ENCODE data around the gene SEC63.
"Not testable (repeated sequence)": the region's sequence is repeated elsewhere in the genome, so short reads cannot be mapped to it uniquely, and the experiment has no call there.

SEC63 gene

DNA sequence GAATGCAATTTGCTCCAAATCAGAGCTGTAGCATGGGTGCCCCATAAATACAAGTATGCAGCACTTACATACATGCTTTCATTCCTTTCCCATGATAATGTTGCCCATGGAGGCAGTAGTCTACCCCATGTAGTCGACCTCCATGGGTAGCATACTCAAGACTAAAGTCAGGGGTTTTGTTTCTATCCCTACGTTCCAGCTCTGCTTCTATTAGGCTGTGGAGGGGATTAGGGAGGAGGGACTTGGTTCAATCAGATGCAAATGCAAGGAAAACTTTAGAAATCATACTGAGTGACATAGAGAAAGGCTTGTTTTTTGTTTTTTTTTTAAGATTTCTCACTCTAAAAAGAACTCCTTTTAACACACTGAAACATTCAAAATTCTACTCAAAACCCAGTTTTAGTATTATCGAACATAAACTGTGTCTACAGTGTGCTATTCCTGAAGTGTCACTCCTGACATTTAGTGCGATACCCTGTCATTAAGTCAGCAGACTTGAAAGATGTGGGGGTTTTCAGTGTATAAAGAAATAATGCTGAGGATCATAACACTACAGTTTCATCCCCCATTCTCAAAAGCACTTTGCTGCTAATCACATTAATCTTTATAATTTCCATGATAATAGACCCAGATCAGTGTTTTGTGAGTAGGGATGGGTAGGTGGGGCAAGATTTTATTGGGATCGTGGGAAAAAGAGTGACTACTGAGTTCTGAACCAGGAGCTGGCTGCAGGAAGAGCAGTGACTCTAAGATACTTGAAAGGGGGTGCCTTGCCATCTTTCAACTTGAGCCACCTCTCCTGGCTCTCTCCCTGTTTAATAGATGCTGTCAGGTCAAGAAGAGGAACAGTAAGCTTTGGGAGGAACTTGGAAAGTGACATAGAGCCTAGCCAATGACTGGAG lies 93.5 kb downstream of the SEC63 start:
- no peak for DNase-seq (ENCODE audit: low read depth in 2 of 2, low spot score in 1 of 2)

DNA sequence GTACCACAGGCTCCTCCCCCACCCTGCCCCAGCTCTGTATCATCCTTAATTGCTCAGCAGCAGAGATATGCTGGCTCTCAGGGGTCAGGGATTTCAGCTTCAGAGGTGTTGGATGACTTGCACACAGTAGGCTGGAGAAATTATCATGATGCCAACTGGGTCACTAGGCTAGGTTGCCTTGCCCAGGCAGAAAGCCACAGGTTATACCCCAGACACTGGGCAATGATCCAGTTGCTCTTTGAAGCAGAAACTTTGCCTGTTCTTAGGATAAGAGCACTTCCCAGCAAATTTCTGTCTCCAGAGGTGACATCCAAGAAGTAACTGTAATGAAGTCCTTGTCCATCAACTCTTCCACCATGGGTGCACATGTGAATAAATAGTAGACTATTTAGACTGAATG lies 95.6 kb downstream of the SEC63 start:
- DNase-seq (ENCODE audit: low read depth in 2 of 2, low spot score in 1 of 2), result no peak

DNA sequence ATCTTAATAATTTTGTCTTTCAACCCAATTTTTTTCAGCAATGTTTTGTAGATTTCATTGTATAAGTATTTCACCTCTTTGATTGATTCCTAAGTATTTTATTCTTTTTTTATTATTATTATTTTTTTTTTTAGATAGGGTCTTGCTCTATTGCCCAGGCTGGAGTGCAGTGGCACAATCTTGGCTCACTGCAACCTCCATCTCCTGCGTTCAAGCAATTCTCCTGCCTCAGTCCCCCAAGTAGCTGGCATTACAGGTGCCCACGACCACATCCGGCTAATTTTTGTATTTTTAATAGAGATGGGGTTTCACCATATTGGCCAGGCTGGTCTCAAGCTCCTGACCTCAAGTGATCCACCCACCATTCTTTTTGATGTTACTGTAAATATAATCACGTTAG lies 97.0 kb downstream of the SEC63 start:
- not testable (repeated sequence) for DNase-seq (ENCODE audit: low read depth in 2 of 2, low spot score in 1 of 2)

DNA sequence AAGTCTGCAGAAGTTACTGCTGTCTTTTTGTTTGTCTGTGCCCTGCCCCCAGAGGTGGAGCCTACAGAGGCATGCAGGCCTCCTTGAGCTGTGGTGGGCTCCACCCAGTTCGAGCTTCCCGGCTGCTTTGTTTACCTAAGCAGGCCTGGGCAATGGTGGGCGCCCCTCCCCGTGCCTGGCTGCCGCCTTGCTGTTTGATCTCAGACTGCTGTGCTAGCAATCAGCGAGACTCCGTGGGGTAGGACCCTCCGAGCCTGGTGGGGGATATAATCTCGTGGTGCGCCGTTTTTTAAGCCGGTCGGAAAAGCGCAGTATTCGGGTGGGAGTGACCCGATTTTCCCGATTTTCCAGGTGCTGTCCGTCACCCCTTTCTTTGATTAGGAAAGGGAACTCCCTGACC lies 97.9 kb downstream of the SEC63 start:
- DNase-seq (ENCODE audit: low read depth in 2 of 2, low spot score in 1 of 2), result not testable (repeated sequence)

DNA sequence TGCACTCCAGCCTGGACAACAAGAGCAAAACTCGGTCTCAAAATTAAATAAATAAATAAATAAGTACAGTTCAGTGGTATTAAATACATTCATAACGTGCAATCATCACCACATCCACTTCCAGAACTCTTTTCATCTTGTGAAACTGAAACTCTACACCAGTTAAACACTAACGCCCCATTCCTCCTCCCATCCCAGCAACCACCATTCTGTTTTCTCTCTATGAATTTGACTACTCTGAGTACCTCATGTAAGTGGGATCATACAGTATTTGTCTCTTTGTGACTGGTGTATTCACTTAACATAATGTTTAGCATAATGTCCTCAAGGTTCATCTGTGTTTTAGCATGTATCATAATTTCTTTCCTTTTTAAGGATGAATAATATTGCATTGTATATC lies 104.8 kb downstream of the SEC63 start:
- DNase-seq (ENCODE audit: low read depth in 2 of 2, low spot score in 1 of 2), result no peak

DNA sequence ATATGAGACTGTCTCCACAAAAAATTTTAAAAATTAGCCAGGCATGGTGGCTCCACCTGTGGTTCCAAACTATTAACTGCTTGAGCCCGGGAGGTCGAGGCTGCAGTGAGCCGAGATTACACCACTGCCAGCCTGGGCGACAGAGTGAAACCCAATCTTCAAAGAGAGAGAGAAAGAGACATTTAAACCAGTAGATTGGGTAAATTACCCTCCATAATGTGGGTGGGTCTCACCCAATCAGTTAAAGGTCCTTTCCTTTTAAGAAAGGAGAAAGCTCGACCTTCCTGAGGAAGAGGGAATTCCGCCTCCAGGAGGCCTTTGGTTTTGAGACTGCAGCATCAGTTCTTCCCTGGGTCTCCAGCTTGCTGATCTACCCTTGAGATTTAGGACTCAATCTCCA lies 108.7 kb downstream of the SEC63 start:
- DNase-seq (ENCODE audit: low read depth in 2 of 2, low spot score in 1 of 2), result no peak

DNA sequence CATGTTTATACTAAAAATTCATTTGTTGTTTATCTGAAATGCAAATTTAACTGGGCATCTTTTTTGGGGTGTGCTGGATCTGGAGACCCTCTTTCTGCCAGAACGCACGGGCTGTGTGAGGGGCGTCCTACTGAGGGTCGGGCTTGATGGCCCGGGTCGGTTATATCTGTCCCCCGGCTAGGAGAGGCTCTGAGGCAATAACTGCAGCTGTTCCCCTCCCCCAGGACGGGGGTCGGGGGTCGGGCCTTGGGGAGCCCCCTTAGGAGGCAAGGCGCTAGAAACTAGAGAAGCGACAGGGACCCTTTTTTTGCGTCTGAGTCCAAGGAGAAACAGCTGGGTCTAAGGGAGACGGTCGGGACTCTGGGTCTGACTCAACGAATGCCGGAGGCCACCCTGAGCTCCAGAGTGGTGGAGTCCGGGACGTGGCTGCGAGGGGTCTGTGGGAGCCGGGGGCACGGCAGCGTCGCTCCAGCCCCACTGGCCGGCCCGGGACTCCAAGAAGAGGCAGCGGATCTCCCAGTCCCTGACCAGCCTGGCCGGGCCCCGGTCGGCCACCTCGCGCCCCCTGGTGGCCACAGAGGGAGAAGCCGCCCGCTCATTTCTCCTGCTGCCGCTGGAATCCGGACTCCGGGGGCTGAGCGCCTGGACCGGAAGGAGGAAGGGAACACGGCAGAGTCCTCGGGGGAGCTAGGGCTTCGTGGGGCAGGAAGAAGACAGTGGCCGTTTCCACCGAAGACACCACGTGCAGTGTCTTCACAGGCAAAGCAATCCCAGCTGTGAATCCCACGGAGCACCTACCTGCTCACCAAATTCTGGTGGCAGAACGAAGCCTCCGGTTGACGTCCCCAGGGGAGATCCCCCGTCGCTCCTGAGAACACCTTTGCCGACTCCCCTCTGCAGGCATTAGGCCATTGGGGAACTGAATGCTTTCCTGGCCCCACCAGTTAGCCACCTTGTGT lies 109.9 kb downstream of the SEC63 start:
- peak; percentile 59 to 65 for DNase-seq (ENCODE audit: low read depth in 2 of 2, low spot score in 1 of 2)

DNA sequence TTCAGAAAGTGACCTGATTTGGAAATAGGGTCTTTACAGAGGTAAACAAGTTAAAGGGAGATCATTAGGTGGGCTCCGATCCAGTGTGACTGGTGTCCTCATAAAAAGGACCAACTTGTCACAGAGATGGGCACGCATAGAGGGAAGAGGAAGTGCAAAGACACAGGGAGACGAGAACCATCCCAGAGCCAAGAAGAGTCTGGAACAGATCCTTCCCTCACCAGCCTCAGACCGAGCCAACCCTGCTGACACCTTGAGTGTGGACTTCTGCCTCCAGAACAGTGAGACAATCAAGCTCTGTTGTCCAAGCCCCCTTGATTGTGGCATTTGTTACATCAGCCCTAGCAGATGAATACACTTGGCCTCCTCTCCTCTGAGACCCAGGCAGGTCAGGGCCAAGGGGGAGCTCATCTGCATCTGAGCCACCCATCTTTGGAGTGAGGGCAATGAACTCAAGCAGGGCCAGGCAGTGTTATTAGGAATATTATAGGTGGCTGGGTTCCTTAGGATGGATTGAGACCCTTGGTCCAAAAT lies 111.7 kb downstream of the SEC63 start:
- DNase-seq (ENCODE audit: low read depth in 2 of 2, low spot score in 1 of 2), result no peak

DNA sequence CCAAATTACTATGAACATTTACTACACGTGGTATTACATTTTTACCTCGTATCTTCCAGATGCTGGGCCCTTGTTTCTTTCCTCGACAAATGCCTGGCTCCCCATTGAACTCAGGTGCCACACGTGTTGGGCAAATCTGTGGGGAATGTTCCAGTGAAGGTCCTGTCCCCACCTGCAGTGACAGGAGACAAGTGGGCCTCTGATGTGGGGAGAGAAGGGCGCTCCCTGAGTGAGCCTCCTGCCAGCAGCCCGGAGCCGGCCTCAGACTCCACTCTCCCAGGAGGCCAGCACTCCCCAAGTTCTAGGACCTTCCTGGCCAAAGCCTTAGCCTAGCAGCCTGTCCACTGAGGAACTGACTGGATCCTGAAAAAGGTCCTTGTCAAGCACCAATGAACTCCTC lies 112.2 kb downstream of the SEC63 start:
- no peak for DNase-seq (ENCODE audit: low read depth in 2 of 2, low spot score in 1 of 2)

DNA sequence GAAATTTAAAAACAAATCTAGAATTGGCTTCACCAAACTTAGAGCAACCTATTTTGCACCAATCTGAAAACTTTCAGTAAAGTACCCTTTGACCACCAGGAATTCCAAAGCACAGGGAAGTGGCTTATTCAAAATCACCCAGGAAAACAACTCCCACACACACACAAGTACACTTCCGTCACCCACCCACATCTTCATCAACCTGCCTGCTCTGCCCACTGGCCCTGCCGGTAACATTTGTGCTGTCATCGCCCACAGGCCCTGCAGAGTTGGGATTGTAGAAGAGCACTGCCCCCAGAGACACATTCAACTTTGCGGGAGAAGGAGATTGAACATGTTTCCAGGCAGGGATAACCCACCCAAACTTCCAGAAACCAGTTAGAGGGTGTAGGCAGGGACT lies 114.6 kb downstream of the SEC63 start:
- no peak for DNase-seq (ENCODE audit: low read depth in 2 of 2, low spot score in 1 of 2)

DNA sequence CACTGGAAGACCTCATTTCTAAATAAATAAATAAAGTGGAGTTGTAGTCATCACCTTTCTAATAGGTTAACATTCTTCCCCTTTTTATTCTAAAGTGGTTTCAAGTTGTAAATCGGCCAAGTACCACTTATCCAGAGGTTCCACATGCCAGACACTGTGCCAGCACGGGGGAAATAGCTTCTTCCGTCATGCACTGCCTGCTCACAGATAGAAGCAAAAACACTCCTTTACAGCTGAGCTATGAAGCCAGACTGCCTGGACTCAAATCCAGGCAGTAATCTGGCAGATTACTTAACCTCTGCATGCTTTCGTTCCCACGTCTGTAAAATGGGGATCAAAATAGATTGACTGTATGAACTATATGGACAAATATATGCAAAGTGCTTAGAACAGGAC lies 116.7 kb downstream of the SEC63 start:
- no peak for DNase-seq (ENCODE audit: low read depth in 2 of 2, low spot score in 1 of 2)

DNA sequence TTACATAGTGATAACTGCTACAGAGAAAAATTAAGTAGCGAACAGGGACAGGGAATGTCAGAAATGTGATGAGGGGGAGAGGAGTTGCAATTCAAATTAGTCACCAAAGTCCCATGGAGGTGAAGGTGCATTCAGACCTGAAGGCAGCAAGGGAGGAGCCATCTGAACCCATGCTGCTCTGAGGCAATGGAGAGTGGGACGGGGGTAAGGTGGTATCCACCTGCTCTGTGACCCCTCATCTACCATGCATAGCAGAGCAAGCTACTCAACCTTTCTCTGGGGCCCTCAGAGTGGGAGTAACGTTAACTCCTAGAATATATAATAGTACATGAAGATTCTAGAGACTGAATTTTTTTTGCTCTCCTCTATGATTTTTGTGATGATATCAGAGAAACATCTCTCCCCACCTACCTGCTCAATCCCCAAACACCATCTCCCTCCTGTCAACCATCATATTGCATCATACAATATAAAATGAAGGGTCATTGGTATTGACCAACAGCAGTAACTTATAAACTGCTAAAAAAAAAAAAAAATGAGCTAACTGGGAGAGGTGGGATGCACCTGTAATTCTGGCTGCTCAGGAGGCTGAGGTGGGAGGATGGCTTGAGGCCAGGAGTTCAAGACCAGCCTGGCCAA lies 117.3 kb downstream of the SEC63 start:
- DNase-seq (ENCODE audit: low read depth in 2 of 2, low spot score in 1 of 2), result no peak

DNA sequence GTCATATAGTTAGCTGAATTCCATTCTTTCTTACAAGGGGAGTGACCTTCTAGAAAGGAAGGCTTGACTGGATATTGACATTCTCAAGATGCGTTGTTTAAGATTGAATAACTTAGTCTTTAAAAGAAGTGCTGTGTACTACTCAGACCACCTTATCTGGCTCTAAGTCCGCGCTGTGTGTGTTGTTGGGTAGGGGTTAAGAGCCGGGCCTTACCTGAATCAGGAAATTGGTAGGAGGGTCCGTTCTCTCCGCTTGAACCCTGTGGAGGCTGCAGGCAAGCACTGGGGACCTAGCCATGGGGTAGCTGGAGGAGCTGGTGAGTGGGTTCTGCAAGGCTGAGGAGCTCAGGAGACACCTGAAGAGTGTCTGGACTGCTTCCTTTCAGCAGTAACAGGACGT lies 124.9 kb downstream of the SEC63 start:
- DNase-seq (ENCODE audit: low read depth in 2 of 2, low spot score in 1 of 2), result no peak

DNA sequence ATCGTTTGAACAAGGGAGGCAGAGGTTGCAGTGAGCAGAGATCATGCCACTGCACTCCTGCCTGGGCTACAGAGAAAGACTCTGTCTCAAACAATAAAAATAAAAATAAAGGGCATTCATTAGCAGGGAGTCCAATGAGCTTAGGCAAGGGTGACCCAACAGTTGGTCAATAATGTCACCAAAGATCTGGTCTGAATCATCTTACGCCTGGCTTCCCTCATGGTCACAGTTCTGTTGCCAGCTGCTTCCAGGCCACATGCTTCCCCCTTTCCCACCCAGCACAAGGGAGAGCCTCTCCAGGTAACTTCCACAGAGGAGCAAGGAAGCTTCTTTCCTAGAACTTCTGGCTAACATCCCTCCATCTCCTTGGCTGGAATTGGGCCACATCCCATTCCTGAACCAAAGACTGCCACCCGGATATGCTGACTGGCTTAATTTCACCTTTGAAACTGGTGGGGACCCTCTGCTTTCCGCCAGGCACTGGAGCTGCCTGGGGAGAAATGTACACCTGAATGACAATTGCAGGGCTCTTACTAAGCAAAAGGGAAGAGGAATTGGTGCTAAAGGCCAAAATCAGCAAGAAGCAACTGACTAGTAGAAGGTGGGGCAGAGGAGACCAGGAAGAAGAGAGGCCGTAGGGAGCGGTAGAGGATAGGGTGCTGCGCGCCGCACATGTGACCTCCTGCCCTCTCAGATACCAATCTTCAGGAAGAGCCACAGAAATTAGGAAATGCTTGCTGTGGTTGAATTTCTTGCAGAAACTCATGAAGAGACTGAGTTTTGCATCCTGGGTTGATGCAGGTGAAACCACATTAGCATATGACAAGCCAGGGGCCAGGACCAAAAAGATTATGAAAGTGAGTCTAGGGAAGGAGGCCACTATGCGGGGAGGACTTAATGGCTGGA lies 125.6 kb downstream of the SEC63 start:
- no peak for DNase-seq (ENCODE audit: low read depth in 2 of 2, low spot score in 1 of 2)

DNA sequence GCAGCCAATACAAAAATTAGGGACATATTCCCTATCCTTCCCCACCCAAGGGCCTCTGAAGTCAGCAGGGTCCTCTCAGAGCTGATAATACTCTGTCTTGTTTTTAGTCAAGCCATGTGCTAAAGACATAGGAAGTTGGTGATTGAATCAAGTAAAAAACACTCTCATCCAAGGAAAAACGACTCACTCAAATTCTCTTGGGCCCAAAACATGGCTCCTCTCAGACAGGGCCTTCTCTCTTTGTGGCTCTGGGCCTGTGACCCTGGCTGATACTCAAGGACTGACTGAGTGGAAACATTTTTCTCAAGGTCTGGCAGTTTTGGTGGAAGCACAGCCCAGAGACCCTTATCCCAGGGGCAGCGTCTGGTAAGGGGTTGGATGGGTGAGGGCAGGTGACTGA lies 127.9 kb downstream of the SEC63 start:
- DNase-seq (ENCODE audit: low read depth in 2 of 2, low spot score in 1 of 2), result no peak

DNA sequence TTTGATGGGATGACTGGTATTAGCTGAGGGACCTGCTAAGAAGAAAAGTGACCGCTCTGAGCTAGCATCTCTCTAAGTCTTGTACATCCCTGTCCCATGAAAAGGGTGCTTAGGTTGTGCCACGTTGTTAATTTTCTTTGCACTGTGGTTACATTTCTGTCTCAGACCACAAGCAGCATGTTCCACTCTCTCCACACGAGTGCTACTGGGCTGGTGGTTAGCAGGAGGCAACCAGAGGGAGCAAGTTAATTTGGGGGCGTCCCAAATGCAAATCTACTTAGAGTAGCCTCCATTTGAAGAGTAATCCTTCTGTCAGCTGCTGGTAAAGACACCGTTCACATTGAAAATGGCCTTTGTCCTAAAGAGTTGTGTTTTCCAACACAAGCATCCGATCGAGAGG lies 130.5 kb downstream of the SEC63 start:
- no peak for DNase-seq (ENCODE audit: low read depth in 2 of 2, low spot score in 1 of 2)

DNA sequence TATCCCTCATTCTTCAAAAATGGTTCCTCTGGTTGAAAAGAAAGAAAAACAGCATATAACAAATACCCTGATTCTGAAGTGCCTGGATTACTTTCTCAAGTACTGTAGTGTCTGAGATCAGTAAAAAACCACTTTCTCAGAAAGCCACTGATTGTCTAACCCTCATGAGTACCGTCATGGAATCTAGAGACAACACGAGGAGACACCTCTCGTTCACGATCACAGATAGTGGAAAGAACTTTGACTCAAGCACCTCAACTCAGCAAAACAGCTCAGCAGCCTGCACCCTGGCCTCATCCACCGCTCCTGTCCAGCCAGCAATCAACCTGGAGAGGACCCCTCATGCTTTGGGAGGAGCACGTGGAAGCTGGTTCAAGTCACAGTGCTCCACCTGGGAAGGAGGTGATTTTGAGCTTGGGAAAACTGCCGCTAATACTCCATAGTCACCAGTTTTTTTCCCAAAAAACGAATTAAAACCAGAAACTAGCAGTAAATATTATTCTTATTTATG lies 134.9 kb downstream of the SEC63 start:
- peak; percentile 19 to 39 for DNase-seq (ENCODE audit: low read depth in 2 of 2, low spot score in 1 of 2)

DNA sequence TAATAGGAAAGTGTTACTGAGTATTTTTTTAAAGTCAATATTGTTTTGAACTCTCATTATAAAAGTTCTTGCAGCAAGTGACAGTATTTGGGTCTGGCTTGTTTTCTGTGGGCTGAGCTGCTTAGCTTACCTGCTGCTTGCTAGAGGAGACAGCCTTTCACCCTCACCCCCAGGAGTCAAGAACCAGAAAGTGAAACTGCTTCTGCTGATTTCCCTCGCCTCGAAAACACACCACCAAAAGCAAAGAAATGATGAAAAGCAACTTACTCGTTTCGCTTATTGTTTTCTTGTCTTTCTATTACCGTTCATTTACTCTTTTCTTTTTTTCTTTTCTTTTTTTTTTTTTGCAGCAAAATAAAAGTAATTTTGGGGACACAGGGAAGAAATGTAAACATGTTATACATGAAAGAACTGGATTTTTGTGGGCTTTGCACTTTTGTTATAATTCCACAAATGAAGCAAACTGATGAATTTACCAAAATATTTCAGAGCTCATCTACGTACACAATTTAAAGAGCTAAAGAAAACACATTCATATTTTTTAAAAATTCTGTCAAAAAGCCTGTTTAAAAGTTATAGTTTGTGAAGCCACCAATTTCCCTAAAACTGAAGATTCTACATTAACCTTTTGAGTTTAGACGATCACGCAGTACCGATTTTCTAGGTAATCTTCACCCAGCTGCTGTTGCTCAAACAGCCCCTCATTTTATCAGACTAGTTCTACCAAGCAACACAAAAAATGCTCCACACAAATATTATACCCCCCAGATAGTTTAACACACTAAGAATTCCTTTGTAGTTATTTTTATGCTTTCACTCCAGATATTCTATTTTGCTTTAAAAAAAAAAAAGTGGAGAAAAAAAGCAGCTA lies 135.6 kb downstream of the SEC63 start:
- DNase-seq (ENCODE audit: low read depth in 2 of 2, low spot score in 1 of 2), result peak in 1 of 2 donors; percentile 28

DNA sequence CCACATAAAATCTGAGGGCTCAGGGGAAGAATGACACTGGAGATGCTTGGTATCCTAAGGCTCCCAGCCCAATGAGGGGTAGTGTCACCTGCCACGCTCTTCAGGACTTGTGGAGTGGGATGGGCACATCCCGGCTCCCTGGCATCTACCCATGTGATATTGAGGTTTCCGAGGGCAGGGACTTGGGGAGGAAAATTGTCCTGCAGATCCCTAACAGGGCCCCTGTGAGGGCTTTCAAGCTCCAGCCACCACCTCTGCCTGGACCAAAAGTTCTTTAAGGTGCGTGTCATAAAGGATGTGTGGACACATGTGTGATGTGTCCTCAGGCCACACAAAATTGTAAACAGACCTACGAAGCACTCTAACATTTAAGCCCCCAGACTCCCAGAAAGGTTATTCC lies 136.4 kb downstream of the SEC63 start:
- no peak for DNase-seq (ENCODE audit: low read depth in 2 of 2, low spot score in 1 of 2)
